Suprapubic skin (tissue), 4 donors: ENCODE measurements around the gene BCAS1.

Experiments used
- CTCF ChIP-seq, 2 donors: fragments of 200-600 bp in 1 of 2; fragments of 450-650 bp in 1 of 2; sonication (generic) in 1 of 2; IDR thresholded peaks; one replicate each; pipeline ENCODE4 v1.5.1; 2016 to 2019; ENCODE audit warnings: antibody characterized with exemption in 2 of 2, mild to moderate bottlenecking in 1 of 2, moderate library complexity in 1 of 2
- EP300 ChIP-seq: sonication (generic); formaldehyde crosslinking; IDR thresholded peaks from one replicate; pipeline ENCODE4 v1.6.1; 2017; ENCODE audit warnings: antibody characterized with exemption
- POLR2AphosphoS5 ChIP-seq, 3 donors: sonication (generic); formaldehyde crosslinking; IDR thresholded peaks; one replicate each; pipeline ENCODE4 v1.6.1; 2017; ENCODE audit warnings: antibody characterized with exemption in 3 of 3

GRCh38 chr20:54088430-54088829 is 18.0 kb upstream of the BCAS1 start:
- TF ChIP-seq CTCF (IDR thresholded peaks at IDR 0.05), result no peak
- TF ChIP-seq POLR2AphosphoS5 (IDR thresholded peaks at IDR 0.05), result no peak
- TF ChIP-seq EP300, result no peak
